HG03039 (cell line): ENCODE results near the gene GALNS.

Experiments used
- ATAC-seq: cut with Tn5 transposase; IDR thresholded peaks from one replicate; pipeline ENCODE4 v1.9.1; 2021; ENCODE audit warnings: mild to moderate bottlenecking, moderate library complexity; ENCODE audit not compliant: unreplicated experiment

Gene GALNS

GRCh38 chr16:88787579-88788314 is 69.0 kb downstream of the GALNS start:
- ATAC-seq = no peak

GRCh38 chr16:88785106-88785924 is 71.4 kb downstream of the GALNS start, which contains the start of gene PIEZO1:
PIEZO1 (minus strand) TSS chr16:88785220; CDS start chr16:88784964, 256 bp downstream.
- no peak for ATAC-seq

DNA sequence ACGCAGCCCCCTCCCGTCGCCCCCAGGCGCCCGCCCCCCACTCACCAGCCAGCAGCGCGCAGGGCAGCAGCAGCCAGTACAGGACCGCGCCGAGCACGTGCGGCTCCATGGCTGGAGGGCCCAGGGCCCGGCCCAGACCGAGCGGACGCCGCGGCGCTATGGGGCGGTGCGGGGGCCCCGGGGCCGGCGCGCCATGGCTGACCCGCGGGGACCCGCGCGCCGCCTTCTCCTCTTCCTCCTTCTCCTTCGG is 72.0 kb downstream of the GALNS start:
- no peak for ATAC-seq

DNA sequence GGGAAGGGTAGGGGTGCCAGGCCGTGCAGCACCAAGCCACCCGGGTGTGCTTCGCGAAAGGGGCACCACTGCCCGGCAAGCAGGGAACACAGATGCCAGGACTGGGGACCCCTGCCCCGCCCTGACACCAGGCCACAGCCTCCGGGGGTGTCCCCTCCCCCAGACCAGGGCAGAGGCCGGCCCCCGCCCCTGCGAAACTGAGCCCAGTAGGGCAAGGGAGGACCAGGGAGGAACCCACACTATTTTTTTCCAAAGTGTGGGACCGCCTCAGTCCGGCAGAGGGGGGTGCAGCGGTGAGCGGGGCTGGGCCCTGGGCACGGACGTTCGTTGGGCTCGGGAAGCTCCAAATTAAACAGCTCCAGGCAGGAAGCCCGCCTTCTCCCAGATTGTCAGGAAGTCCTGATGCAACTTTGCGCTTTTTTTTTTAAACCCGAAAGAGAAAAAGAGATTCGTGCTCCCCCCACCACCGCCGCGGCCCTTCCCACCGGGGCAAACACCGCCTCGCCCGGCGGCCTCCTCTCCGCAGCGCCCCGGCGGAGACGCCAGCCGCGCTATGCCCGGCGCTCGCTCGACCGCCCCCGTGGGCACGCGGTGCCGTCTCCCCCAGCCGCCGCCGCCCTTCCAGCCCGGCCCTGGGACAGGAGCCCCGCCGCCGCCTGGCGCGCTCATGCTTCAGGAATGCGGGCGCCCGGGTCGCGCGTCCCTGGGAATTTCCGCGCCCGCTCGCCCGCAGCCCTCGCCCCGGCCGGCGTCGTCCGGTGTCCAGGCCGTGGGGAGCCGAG is 72.5 kb downstream of the GALNS start:
- no peak for ATAC-seq

DNA sequence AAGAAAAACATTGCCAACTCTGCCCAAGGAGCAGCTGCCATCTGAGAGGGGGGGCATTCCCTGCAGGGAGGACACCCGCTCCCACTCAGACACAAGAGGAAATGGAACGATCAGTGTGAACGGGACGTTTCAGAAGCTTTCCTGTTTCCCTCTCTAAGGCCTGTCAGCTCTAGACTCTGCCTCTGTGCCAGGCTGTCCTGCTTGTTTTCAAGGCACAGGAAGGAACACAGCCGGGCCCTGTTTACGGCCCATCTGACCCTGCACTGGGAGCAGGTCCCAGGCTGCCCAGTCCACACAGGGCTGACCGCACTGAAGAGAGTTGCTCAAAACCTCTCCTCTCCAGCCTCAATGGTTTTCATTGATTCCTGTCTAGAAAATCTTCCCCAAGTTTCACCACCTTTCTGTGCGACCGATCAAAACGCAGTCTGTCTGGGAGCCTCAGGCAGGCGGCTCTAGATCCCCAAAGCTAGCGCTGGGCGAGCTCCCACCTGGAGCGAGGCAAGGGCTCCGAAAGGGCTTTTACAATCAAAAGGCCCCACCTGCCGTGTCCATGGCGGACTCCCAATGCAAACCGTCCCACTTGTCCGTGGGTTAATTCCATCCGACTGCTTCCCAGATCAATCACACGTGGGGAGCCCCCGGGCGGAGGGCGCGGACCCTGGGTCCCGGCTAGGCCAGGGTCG is 73.2 kb downstream of the GALNS start:
- no peak for ATAC-seq

DNA sequence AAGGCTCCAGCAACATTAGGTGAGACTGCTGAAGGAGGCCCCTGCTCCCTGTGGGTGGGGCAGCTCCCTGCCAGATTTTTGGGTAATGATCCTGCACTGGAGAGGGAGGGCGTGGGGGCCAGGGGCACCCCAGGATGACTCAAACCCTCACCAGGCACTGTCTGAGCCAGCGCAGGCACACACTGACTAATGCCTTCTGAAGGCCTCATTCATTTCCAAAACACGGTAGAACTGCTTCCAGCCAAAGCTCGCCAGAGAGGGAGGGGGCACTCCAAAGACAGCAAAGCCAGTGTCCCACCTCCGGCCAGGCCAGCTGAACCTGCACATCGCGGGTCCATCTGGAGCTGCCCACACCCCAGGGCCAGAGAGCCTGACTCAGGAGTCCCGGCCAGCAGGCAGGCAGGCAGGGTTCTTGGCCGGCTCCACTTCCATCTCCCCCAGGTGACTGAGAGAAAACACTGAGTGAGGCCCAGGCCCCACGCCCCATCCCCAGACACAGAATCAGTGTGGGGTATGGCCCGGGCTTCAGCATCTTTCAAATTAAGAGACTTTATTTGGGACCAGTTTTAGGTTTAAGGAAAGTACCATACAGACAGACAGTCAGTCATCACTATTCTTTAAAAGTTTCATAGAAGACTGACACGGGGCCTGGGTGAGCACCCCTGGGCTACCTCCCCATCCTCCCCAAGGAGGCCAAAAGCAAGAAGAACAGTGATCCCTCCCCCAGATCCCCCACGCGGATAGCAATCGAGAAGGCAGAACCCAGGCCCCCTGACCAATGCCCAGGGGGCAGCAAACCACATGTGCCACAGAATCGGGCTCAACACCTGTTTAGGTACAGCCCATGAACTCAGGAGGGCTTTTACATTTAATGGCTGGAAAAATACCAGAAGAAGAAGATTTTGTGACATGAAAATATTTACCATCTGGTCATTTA is 74.0 kb downstream of the GALNS start:
- ATAC-seq = no peak

DNA sequence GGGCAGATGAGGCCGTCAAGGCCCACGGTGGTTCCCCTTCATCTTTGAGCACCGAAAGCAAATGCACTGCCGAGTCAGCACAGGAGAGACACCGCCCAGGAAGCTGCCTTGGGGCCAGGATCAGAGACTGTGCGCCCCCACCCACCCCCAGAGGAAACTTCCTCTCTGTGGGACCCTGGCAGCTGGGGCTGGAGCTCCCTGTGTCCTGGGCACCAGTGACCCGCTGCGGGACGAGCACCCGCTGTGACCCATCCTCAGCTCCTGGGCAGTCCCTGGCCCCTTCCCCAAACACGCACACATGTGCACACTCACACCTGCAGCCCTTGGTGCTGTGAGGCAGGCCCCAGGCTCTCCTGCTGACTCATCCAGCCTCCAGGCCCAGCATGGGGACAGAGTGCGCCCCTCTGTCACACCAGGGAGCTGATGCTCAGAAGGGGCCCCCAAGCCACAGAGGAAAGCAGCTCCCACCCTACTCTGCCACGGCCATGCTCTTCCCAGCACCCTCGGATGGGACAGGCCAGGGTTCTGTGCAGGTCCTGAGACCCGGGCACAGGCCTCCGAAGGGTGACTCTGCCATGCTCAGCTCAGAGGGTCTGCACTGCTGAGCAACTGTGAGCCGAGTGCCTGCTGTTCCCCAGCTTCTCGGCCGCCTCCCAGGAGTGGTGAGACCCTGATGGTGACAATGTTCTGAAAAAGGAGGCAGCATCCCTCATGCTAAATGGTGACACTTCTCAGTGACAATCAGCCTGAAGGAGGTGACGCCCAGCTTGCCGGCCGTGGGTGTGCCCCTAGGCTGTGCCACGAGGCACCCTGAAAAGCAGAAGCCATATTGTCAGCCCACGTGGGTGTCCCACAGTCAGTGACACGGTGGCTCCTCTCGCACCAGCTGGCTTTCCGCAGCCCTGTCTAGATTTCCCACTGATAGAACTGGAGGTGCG is 75.3 kb downstream of the GALNS start:
- no peak for ATAC-seq

DNA sequence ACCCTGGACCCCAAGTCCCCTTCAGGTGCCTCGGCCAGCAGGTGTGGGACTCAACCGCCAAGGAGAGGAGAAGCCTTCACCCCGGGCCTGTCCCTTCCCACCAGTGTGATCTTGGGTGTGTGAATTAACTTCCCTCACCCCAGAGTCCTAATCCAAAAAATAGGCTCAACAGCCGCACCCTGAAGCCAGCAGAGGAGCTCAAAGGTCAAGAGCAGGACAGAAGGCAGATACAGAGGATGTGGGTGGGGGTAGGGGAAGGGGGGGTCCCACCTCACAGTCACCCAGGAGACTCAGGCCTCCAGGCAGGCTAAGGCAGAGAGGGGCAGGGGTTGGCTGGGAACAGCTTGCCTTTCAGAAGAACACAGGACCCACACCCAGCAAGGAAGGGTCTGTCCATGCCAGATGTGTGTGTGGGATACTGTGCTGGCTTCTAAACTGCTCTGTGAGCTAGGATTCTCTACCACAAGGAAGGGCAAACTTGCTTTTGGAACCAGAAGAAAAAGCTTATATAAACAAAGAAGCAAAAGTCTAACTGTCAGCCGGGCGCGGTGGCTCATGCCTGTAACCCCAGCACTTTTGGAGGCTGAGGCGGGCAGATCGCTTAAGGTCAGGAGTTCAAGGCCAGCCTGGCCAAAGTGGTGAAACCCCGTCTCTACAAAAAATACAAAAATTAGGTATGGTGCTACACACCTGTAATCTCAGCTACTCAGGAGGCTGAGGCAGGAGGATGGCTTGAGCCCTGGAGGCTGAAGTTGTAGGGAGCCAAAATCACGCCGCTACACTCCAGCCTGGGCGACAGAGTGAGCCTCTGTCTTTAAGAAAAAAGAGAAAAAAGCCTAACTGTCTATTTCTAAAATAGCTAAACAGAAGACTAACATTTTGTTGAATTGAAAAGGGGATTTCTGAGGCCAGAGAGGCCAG is 76.3 kb downstream of the GALNS start:
- ATAC-seq = no peak

- ATAC-seq = no peak
Measured at GRCh38 chr16:88779406-88780141, 77.2 kb downstream of the GALNS start.

DNA sequence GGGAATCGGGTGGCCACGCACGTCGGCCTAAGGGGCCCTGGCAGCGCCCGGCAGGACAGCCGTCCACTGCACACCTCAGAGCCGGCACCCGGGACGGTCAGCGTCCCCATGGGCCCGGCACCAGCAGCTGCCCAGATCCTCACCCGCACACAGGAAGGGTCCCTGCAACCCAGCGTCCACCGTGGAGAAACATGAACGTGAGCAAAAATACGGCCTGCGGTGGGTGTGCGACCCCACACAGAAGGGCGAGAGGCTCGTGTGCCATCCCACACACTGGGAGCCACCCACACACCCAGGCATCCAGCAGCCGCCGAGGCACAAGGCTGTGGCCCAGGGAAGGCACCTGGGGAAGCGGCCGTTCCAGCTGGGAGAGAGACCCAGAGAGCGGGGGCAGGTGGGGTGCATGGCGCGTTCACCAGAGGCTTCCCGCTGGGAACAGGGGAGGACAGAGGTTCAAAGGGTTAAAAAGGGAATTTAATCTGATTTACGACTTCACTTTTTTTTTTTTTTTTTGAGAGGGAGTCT is 78.1 kb downstream of the GALNS start:
- no peak for ATAC-seq

GRCh38 chr16:88778271-88778525 is 78.5 kb downstream of the GALNS start:
- ATAC-seq = no peak

DNA sequence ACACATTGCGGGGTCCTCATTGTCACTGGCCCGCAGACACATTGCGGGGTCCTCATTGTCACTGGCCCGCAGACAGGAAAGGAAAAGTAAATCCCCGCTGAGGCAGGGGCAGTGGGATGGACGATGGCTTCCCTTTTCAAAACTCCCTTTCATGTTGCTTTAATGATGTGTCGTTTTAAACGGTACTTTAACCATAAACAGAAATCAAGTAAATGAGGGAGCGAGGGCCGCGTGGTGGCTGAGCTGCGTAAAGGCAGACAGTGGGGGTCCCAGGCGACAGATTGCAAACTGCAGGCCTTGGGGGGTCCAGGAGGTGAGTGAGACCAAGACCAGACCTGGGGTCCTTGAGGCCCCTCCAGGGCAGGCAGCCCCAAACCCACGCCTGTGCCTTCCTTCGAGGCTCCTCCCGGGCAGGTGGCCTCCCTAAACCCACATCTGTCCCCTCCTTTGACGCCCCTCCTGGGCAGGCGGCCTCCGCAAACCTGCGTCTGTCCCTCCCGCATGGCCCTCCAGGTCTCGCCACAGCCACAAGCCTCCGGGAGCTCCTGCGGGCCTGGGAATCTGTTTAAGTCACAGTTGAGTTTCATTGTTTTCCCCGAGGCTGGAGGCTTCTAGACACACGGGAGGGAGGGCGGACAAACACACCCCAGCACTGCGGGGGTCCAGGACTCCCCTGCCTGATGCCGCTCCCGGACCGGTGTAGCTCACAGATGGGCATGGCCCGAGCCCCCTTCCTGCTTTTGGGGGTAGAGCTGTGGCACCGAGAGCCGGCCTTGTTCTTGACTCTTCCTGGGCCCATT is 79.1 kb downstream of the GALNS start:
- ATAC-seq = no peak

DNA sequence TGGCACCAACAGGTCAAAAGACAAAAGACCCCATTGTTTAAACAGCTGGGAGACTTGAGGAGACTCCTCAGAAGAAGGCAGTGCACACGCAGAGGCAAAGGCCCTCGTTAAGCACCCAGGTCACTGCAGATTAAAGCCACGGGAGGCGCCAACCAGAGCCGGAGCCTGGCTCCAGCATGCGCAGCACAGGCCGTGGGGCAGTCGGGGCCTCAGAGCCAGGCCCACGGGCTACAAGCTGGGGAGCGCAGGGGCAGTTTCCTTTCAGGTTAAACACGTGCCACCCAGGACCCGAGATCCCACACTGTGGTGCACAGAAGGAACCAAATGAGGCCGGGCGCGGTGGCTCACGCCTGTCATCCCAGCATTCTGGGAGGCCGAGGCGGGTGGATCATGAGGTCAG is 80.9 kb downstream of the GALNS start:
- ATAC-seq = no peak

- no peak for ATAC-seq
Measured at GRCh38 chr16:88774544-88775393, 82.0 kb downstream of the GALNS start.

DNA sequence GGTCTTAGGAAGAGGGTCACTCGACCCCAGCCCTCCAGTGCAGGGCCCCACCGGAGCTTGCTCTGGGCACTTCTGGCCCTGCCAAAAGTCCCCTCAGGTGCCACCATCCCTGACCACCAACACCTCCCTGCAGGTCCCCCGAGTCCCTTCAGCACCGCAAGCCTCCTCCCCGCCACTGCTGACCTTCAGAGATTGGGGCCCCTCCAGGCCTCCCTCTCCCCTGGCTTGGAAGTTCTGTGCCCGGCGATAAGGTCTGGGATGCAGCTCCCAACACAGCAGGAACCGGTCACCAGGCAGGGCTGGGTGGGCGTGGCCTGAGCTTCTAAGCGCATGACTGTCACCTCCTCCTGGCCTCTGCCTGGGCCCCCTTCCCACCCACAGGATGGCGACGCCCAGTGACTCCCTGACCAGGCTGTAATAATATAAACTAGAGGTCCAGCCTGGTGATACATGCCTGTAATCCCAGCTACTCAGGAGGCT is 82.9 kb downstream of the GALNS start:
- no peak for ATAC-seq
